Activated T-helper 2 cell treated with anti-CD3 and anti-CD28 coated beads, Interferon-gamma antibody, Interleukin-2, Interleukin-4, amounts not matched to agents 10 μg/mL and 5 μg/mL and 100 μg/mL, durations not matched to agents 14 hours and 24 hours and 36 hours (primary cell): Measurements from ENCODE around the gene AGPAT4. TPM values are rescaled to one million over a fixed set of nuclear protein-coding genes. Genes with fewer than 3 reads are reported as not detected.

Source experiments
- DNase-seq: peaks from one replicate; pipeline ENCODE4 v3.0.0; 2021; ENCODE audit warnings: low spot score
- H3K27ac Mint-ChIP-seq: one replicate; pipeline ENCODE4 v1.8.0; 2021; ENCODE audit warnings: mixed read lengths
- H3K27me3 Mint-ChIP-seq: one replicate; pipeline ENCODE4 v1.8.0; 2021; ENCODE audit warnings: low read depth, mixed read lengths
- H3K36me3 Mint-ChIP-seq: one replicate; pipeline ENCODE4 v1.8.0; 2021; ENCODE audit warnings: low read depth, mixed read lengths
- H3K4me1 Mint-ChIP-seq: one replicate; pipeline ENCODE4 v1.8.0; 2021; ENCODE audit warnings: low read depth, mixed read lengths
- H3K4me3 Mint-ChIP-seq: one replicate; pipeline ENCODE4 v1.8.0; 2021; ENCODE audit warnings: low read depth, mild to moderate bottlenecking, moderate library complexity, mixed read lengths
- H3K9me3 Mint-ChIP-seq: one replicate; pipeline ENCODE4 v1.8.0; 2021; ENCODE audit warnings: mixed read lengths
- intact Hi-C: fragments of 100-400 bp; cut with micrococcal nuclease; formaldehyde crosslinking; loops from one replicate; pipeline ENCODE4 v1.15.1; 2023
- total RNA-seq: library from RNA; stranded (reverse); gene quantifications from 2 replicates; pipeline ENCODE4 v1.2.3, GENCODE V29; 2022

Gene AGPAT4
- total RNA-seq, 1 donor from 2014 or later: 7.3 TPM

- H3K4me1 Mint-ChIP-seq: peaks cover 11% of the 10 kb centered on the region
- H3K36me3 Mint-ChIP-seq: peaks cover 14% of the 10 kb centered on the region
- H3K27me3 Mint-ChIP-seq: no peaks in the 10 kb centered on the region
- intact Hi-C loops: no loop called here
- H3K9me3 Mint-ChIP-seq: peaks cover 12% of the 10 kb centered on the region
- no peak for DNase-seq
- H3K4me3 Mint-ChIP-seq: no peak overlapping the region
- no peak overlapping the region for H3K27ac Mint-ChIP-seq
Measured at GRCh38 chr6:161242113-161242512, 31.7 kb downstream of the AGPAT4 start.

GRCh38 chr6:161239001-161239400, 34.9 kb downstream of the AGPAT4 start:
- Mint-ChIP-seq H3K9me3 (peaks cover 12% of the 10 kb centered on the region), H3K27me3 (no peaks in the 10 kb centered on the region), H3K27ac (no peak overlapping the region), H3K36me3 (peaks cover 14% of the 10 kb centered on the region), H3K4me1 (peaks cover 22% of the 10 kb centered on the region), H3K4me3 (no peak overlapping the region)
- DNase-seq: no peak
- intact Hi-C loops: no loop called here

GRCh38 chr6:161238500-161238899, 35.4 kb downstream of the AGPAT4 start:
- no peak for DNase-seq
- Mint-ChIP-seq H3K4me1 (peaks cover 22% of the 10 kb centered on the region), H3K36me3 (peaks cover 14% of the 10 kb centered on the region), H3K4me3 (no peak overlapping the region), H3K27ac (peak overlapping the region; percentile 4), H3K9me3 (peaks cover 12% of the 10 kb centered on the region), H3K27me3 (no peaks in the 10 kb centered on the region)
- intact Hi-C loops: loop anchor here (1.0 kb wide), 1 partner anchor 9 kb away; no protein-coding TSS in a partner anchor

GRCh38 chr6:161238081-161238480, 35.8 kb downstream of the AGPAT4 start:
- no peaks in the 10 kb centered on the region for H3K27me3 Mint-ChIP-seq

GRCh38 chr6:161237176-161237575, 36.7 kb downstream of the AGPAT4 start:
- Mint-ChIP-seq H3K27me3 (no peaks in the 10 kb centered on the region), H3K36me3 (peaks cover 14% of the 10 kb centered on the region), H3K9me3 (peaks cover 12% of the 10 kb centered on the region), H3K4me1 (peaks cover 22% of the 10 kb centered on the region), H3K4me3 (no peak overlapping the region), H3K27ac (no peak overlapping the region)
- intact Hi-C loops: loop anchor here (2.0 kb wide), 1 partner anchor 14 kb away; no protein-coding TSS in a partner anchor
- DNase-seq: no peak

More at GRCh38 chr6:161238081-161238480, 35.8 kb downstream of the AGPAT4 start:
- Mint-ChIP-seq H3K4me3 (no peak overlapping the region), H3K9me3 (peaks cover 12% of the 10 kb centered on the region), H3K36me3 (peaks cover 14% of the 10 kb centered on the region), H3K27ac (no peak overlapping the region), H3K4me1 (peaks cover 22% of the 10 kb centered on the region)
- DNase-seq: no peak
- intact Hi-C loops: loop anchor here (1.0 kb wide), 1 partner anchor 9 kb away; no protein-coding TSS in a partner anchor

GRCh38 chr6:161235776-161236633, 37.9 kb downstream of the AGPAT4 start:
- peaks cover 22% of the 10 kb centered on the region for H3K36me3 Mint-ChIP-seq
- no peak for DNase-seq
- H3K9me3 Mint-ChIP-seq: peaks cover 12% of the 10 kb centered on the region
- no peaks in the 10 kb centered on the region for H3K27me3 Mint-ChIP-seq
- H3K4me3 Mint-ChIP-seq: no peak overlapping the region
- peak overlapping the region; percentile 40 for H3K27ac Mint-ChIP-seq
- intact Hi-C loops: loop anchor here (1.0 to 2.0 kb wide), 2 partner anchors 13 to 38 kb away; partner anchors contain the start of gene AGPAT4
- H3K4me1 Mint-ChIP-seq: peaks cover 21% of the 10 kb centered on the region

- peaks cover 6% of the 10 kb centered on the region for H3K9me3 Mint-ChIP-seq
- intact Hi-C loops: no loop called here
- no peak overlapping the region for H3K27ac Mint-ChIP-seq
- DNase-seq: no peak
- no peak overlapping the region for H3K4me3 Mint-ChIP-seq
- no peaks in the 10 kb centered on the region for H3K27me3 Mint-ChIP-seq
- H3K4me1 Mint-ChIP-seq: peaks cover 28% of the 10 kb centered on the region
- H3K36me3 Mint-ChIP-seq: peaks cover 18% of the 10 kb centered on the region
Measured at GRCh38 chr6:161233986-161234661, 39.7 kb downstream of the AGPAT4 start.

- Mint-ChIP-seq H3K4me3 (no peak overlapping the region), H3K27me3 (no peaks in the 10 kb centered on the region), H3K27ac (no peak overlapping the region), H3K4me1 (peaks cover 32% of the 10 kb centered on the region), H3K9me3 (no peaks in the 10 kb centered on the region), H3K36me3 (peaks cover 13% of the 10 kb centered on the region)
- intact Hi-C loops: no loop called here
- no peak for DNase-seq
Measured at GRCh38 chr6:161232467-161232866, 41.4 kb downstream of the AGPAT4 start.

GRCh38 chr6:161232010-161232409, 41.9 kb downstream of the AGPAT4 start:
- no peak for DNase-seq
- Mint-ChIP-seq H3K4me1 (peaks cover 34% of the 10 kb centered on the region), H3K4me3 (no peak overlapping the region), H3K9me3 (no peaks in the 10 kb centered on the region), H3K36me3 (peaks cover 13% of the 10 kb centered on the region), H3K27ac (no peak overlapping the region), H3K27me3 (no peaks in the 10 kb centered on the region)
- intact Hi-C loops: no loop called here

GRCh38 chr6:161230339-161230738, 43.5 kb downstream of the AGPAT4 start:
- intact Hi-C loops: no loop called here
- Mint-ChIP-seq H3K4me1 (peaks cover 41% of the 10 kb centered on the region), H3K9me3 (no peaks in the 10 kb centered on the region), H3K27me3 (no peaks in the 10 kb centered on the region), H3K36me3 (peaks cover 13% of the 10 kb centered on the region), H3K4me3 (no peak overlapping the region), H3K27ac (no peak overlapping the region)
- no peak for DNase-seq

- H3K27me3 Mint-ChIP-seq: no peaks in the 10 kb centered on the region
- H3K36me3 Mint-ChIP-seq: peaks cover 21% of the 10 kb centered on the region
- intact Hi-C loops: loop anchor here (1.0 to 5.0 kb wide), 5 partner anchors 9 to 237 kb away; partner anchors contain the start of genes AGPAT4 and MAP3K4
- H3K9me3 Mint-ChIP-seq: peaks cover 6% of the 10 kb centered on the region
- peaks cover 50% of the 10 kb centered on the region for H3K4me1 Mint-ChIP-seq
- DNase-seq: no peak
- peak overlapping the region; percentile 7 for H3K4me3 Mint-ChIP-seq
- H3K27ac Mint-ChIP-seq: peak overlapping the region; percentile 69
Measured at GRCh38 chr6:161228921-161229591, 44.8 kb downstream of the AGPAT4 start.

- peak overlapping the region; percentile 65 for H3K27ac Mint-ChIP-seq
- H3K9me3 Mint-ChIP-seq: peaks cover 6% of the 10 kb centered on the region
- DNase-seq: no peak
- H3K27me3 Mint-ChIP-seq: no peaks in the 10 kb centered on the region
- H3K4me1 Mint-ChIP-seq: peaks cover 55% of the 10 kb centered on the region
- intact Hi-C loops: loop anchor here (5.0 kb wide), 3 partner anchors 101 to 236 kb away; partner anchors contain the start of gene MAP3K4
- H3K4me3 Mint-ChIP-seq: no peak overlapping the region
- H3K36me3 Mint-ChIP-seq: peaks cover 26% of the 10 kb centered on the region
Measured at GRCh38 chr6:161228096-161228495, 45.8 kb downstream of the AGPAT4 start.
